Left lung (tissue), 10 donors: ENCODE results near the gene TBX4. TPM values are rescaled to one million over a fixed set of nuclear protein-coding genes. Genes with fewer than 3 reads are reported as not detected.
A peak's percentile ranks its signal among the peaks of the same experiment; 100 is the strongest.

Experiments used
- ATAC-seq: fragments of 200-7000 bp; cut with Tn5 transposase; one replicate; pipeline ENCODE4 v1.9.1; 2020; ENCODE audit warnings: moderate library complexity
- DNase-seq, 4 donors: peaks; one replicate each; pipeline ENCODE4 v3.0.0-alpha.2; 2013 to 2020
- H3K27ac ChIP-seq, 2 donors: fragments of 200-600 bp; sonication (generic) in 1 of 2; one replicate each; pipeline versions ENCODE4 v1.5.0 to v1.8.0; 2020 to 2021
- H3K27me3 ChIP-seq, 2 donors: fragments of 200-600 bp; sonication (generic) in 1 of 2; one replicate each; pipeline versions ENCODE4 v1.5.0 to v1.8.0; 2020 to 2021
- H3K36me3 ChIP-seq, 2 donors: fragments of 200-600 bp; sonication (generic) in 1 of 2; one replicate each; pipeline versions ENCODE4 v1.5.0 to v1.8.0; 2020 to 2021
- H3K4me1 ChIP-seq, 2 donors: fragments of 200-600 bp; one replicate each; pipeline ENCODE4 v1.8.0; 2021
- H3K4me3 ChIP-seq, 2 donors: fragments of 200-600 bp; sonication (generic) in 1 of 2; one replicate each; pipeline versions ENCODE4 v1.5.0 to v1.8.0; 2020 to 2021; ENCODE audit warnings: mild to moderate bottlenecking in 1 of 2
- H3K9me3 ChIP-seq, 2 donors: fragments of 200-600 bp; sonication (generic) in 1 of 2; one replicate each; pipeline versions ENCODE4 v1.5.0 to v1.8.0; 2020 to 2021
- CTCF ChIP-seq, 2 donors: fragments of 200-600 bp; sonication (generic) in 1 of 2; IDR thresholded peaks; one replicate each; pipeline versions ENCODE4 v1.5.0 to v1.8.0; 2021; ENCODE audit warnings: antibody characterized with exemption in 2 of 2
- intact Hi-C, 2 donors: fragments of 100-400 bp; cut with DNase I; formaldehyde crosslinking; loops; one replicate each; pipeline versions ENCODE4 v1.11.2 to v1.14.2; 2022
- polyA plus RNA-seq, 6 donors: library from polyadenylated mRNA; unstranded; fragments of 120-200 nt; gene quantifications; one replicate each; pipeline ENCODE4 v1.2.1, GENCODE V29; 2013; ENCODE audit not compliant: insufficient read length in 6 of 6
- total RNA-seq, 2 donors: library from RNA; stranded (reverse); fragmentation: NEBNext Ultra II Directional; extraction: Animal tissue kit (Norgen Biotek cat#: 25700); gene quantifications; one replicate each; pipeline ENCODE4 v1.2.1, GENCODE V29; 2021
- donor health status: DM: no; HTN: yes; CAD: no.
- donor health status: DM: no; HTN: no; CAD: no.

TBX4 gene
- total and polyA plus RNA-seq, 8 donors = 21.2 to 190 (median 162) TPM

DNA sequence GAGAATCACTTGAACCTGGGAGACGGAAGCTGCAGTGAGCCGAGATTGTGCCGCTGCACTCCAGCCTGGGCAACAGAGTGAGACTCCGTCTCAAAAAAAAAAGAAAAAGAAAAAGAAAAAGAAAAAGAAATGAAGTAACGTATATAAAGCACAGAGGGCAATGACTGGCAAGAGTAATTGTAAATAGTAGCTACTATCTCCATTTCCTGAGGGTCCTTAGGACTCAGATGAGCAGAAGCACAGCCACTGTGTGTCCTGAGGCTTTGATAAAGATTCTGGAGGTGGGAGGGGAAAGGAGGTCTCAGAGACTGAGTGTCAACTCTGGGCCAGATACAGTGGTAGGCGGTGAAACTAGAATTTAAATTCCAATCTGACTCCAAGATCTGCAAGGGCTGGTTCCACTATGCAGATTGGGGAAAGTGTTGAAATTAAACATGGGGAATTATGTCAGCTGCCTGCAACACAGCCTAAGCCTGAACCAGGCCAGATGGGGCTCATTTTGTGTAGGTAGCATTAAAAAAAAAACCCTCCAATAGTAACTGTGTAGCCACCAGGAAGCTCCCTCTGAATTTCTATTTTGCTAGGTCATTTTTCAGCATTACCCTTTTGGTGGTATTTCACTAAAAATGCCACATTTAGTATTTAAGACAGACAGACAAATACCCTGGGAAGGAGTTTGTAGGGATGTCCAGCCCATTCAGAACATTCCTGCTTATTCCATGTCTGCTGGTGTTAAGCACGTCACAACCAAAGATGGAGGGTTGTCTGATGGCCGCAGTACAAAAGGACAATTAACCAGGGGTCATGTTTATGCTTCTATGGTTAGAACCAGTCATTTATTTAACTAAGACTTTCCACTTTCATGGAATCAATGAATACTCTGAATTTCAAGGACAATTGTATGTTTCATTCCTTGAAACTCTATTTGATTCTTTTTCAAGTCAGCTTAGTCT lies 46.1 kb downstream of the TBX4 start:
- no peak overlapping the region for H3K27ac ChIP-seq
- no peak overlapping the region for H3K4me3 ChIP-seq
- no peaks in the 10 kb centered on the region for H3K4me1 ChIP-seq
- no peak for ATAC-seq
- H3K9me3 ChIP-seq = no peaks in the 10 kb centered on the region
- H3K36me3 ChIP-seq = no peaks in the 10 kb centered on the region
- no peak for TF ChIP-seq CTCF (IDR thresholded peaks at IDR 0.05)
- intact Hi-C loops = no loop called here
- DNase-seq = no peak
- H3K27me3 ChIP-seq = no peaks in the 10 kb centered on the region

- Histone ChIP-seq H3K4me1 (no peaks in the 10 kb centered on the region), H3K27me3 (no peaks in the 10 kb centered on the region), H3K4me3 (no peak overlapping the region), H3K27ac (no peak overlapping the region), H3K36me3 (no peaks in the 10 kb centered on the region), H3K9me3 (no peaks in the 10 kb centered on the region)
- ATAC-seq (no peak), DNase-seq (peak in 1 of 4 donors; percentile 28)
- intact Hi-C loops = no loop called here
- no peak for TF ChIP-seq CTCF (IDR thresholded peaks at IDR 0.05)
These were observed 47.4 kb downstream of the TBX4 start for GRCh38 chr17:61499632-61500031.

GRCh38 chr17:61500287-61500686 lies 48.1 kb downstream of the TBX4 start:
- ATAC-seq (no peak), DNase-seq (no peak)
- Histone ChIP-seq H3K27ac (no peak overlapping the region), H3K36me3 (no peaks in the 10 kb centered on the region), H3K27me3 (no peaks in the 10 kb centered on the region), H3K4me3 (no peak overlapping the region), H3K4me1 (no peaks in the 10 kb centered on the region), H3K9me3 (no peaks in the 10 kb centered on the region)
- intact Hi-C loops = no loop called here
- TF ChIP-seq CTCF (IDR thresholded peaks at IDR 0.05) = no peak

DNA sequence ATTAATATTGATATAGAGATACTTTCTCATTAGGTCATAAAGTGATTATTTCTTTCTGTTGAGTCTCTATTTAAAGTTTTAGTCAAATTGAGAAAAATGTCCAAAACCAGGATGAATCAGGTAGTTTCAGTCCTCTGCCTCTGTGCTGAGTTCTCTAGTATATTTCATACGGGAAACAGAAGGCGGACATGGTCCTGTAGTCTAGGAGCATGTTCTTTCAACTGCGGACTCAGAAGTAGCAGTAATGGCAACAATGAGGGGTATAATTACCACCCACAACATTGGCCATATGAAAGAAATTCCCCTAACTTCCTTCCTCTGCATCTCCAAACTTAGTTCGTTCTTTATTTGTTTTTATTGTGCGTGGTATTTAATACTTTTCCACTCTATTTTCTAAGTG lies 50.1 kb downstream of the TBX4 start:
- Histone ChIP-seq H3K27ac (no peak overlapping the region), H3K27me3 (no peaks in the 10 kb centered on the region), H3K4me3 (no peak overlapping the region), H3K4me1 (no peaks in the 10 kb centered on the region), H3K36me3 (no peaks in the 10 kb centered on the region), H3K9me3 (no peaks in the 10 kb centered on the region)
- intact Hi-C loops = no loop called here
- ATAC-seq = no peak
- no peak for TF ChIP-seq CTCF (IDR thresholded peaks at IDR 0.05)
- no peak for DNase-seq

DNA sequence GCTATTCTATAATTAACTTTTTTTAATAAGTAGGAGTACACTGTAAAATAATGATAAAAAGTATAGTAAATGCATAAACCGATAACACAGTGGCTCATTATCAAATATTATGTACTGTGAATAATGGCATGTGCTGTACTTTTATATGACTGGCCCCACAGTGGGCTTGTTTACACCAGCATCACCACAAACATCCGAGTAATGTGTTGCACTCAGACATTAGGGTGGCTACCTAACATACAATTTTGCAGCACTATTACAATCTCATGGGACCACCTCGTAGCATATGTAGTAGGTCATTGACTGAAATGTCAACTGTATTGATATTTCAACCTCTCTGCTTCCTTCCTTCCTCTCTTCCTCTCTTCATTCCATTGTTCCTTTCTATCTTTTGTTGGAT lies 51.7 kb downstream of the TBX4 start:
- intact Hi-C loops = no loop called here
- Histone ChIP-seq H3K4me3 (no peak overlapping the region), H3K27me3 (no peaks in the 10 kb centered on the region), H3K36me3 (no peaks in the 10 kb centered on the region), H3K9me3 (no peaks in the 10 kb centered on the region), H3K27ac (no peak overlapping the region), H3K4me1 (no peaks in the 10 kb centered on the region)
- ATAC-seq (no peak), DNase-seq (no peak)
- no peak for TF ChIP-seq CTCF (IDR thresholded peaks at IDR 0.05)
